Stimulated activated naive CD8-positive, alpha-beta T cell treated with anti-CD3 and anti-CD28 coated beads, Interleukin-15, amount 100 ng/mL, for 72 hours (primary cell): ENCODE data around the gene MAP3K1.

ENCODE experiments used
- ATAC-seq: fragments of 150-1000 bp; cut with Tn5 transposase; 2 replicates; pipeline ENCODE4 v1.10.0; 2021; ENCODE audit warnings: mild to moderate bottlenecking, moderate library complexity
- DNase-seq, 2 donors: peaks; one replicate each; pipeline ENCODE4 v3.0.0; 2021 to 2022
- H3K27ac Mint-ChIP-seq, 2 donors: one replicate each; pipeline ENCODE4 v1.8.0; 2022; ENCODE audit warnings: mild to moderate bottlenecking in 2 of 2, mixed read lengths in 2 of 2, moderate library complexity in 2 of 2
- H3K27me3 Mint-ChIP-seq: one replicate; pipeline ENCODE4 v1.8.0; 2022; ENCODE audit warnings: mixed read lengths
- H3K4me1 Mint-ChIP-seq: one replicate; pipeline ENCODE4 v1.8.0; 2022; ENCODE audit warnings: mild to moderate bottlenecking, mixed read lengths
- H3K4me3 Mint-ChIP-seq, 2 donors: one replicate each; pipeline ENCODE4 v1.8.0; 2022; ENCODE audit warnings: mild to moderate bottlenecking in 2 of 2, mixed read lengths in 2 of 2, moderate library complexity in 1 of 2
- H3K9me3 Mint-ChIP-seq, 2 donors: one replicate each; pipeline ENCODE4 v1.8.0; 2022; ENCODE audit warnings: mixed read lengths in 2 of 2

The MAP3K1 gene

GRCh38 chr5:56827049-56827448 is 11.7 kb downstream of the MAP3K1 start:
- Mint-ChIP-seq H3K4me1 (peaks cover 94% of the 10 kb centered on the region), H3K27ac (peak overlapping the region in 1 of 2 donors; percentile 63), H3K27me3 (no peaks in the 10 kb centered on the region), H3K9me3 (no peaks in the 10 kb centered on the region), H3K4me3 (peak overlapping the region in 1 of 2 donors; percentile 33)
- DNase-seq (no peak), ATAC-seq (peak; percentile 66)

- DNase-seq (no peak), ATAC-seq (no peak)
- peaks cover 94% of the 10 kb centered on the region for H3K4me1 Mint-ChIP-seq
- no peak overlapping the region for H3K4me3 Mint-ChIP-seq
- no peaks in the 10 kb centered on the region for H3K27me3 Mint-ChIP-seq
- H3K27ac Mint-ChIP-seq: no peak overlapping the region
- H3K9me3 Mint-ChIP-seq: no peaks in the 10 kb centered on the region
Observed at GRCh38 chr5:56827924-56828323, 12.6 kb downstream of the MAP3K1 start.

GRCh38 chr5:56829137-56829908 is 14.0 kb downstream of the MAP3K1 start:
- H3K4me1 Mint-ChIP-seq: peaks cover 96% of the 10 kb centered on the region
- DNase-seq: peak; percentile 42 to 59
- peak; percentile 90 for ATAC-seq

GRCh38 chr5:56831773-56832172 is 16.4 kb downstream of the MAP3K1 start:
- Mint-ChIP-seq H3K27me3 (no peaks in the 10 kb centered on the region), H3K9me3 (no peaks in the 10 kb centered on the region), H3K4me3 (peak overlapping the region in 1 of 2 donors; percentile 28), H3K4me1 (peaks cover 97% of the 10 kb centered on the region), H3K27ac (no peak overlapping the region)
- ATAC-seq (no peak), DNase-seq (no peak)

More at GRCh38 chr5:56829137-56829908, 14.0 kb downstream of the MAP3K1 start:
- peak overlapping the region; percentile 27 to 72 for H3K4me3 Mint-ChIP-seq
- H3K27ac Mint-ChIP-seq: peak overlapping the region; percentile 83 to 96
- no peaks in the 10 kb centered on the region for H3K9me3 Mint-ChIP-seq
- H3K27me3 Mint-ChIP-seq: no peaks in the 10 kb centered on the region

GRCh38 chr5:56833325-56833724 is 18.0 kb downstream of the MAP3K1 start:
- Mint-ChIP-seq H3K27me3 (no peaks in the 10 kb centered on the region), H3K4me3 (peak overlapping the region in 1 of 2 donors; percentile 54), H3K27ac (peak overlapping the region; percentile 13 to 42), H3K4me1 (peaks cover 97% of the 10 kb centered on the region), H3K9me3 (no peaks in the 10 kb centered on the region)
- ATAC-seq (no peak), DNase-seq (no peak)

- Mint-ChIP-seq H3K27ac (no peak overlapping the region), H3K4me1 (peaks cover 82% of the 10 kb centered on the region), H3K4me3 (no peak overlapping the region), H3K27me3 (no peaks in the 10 kb centered on the region), H3K9me3 (no peaks in the 10 kb centered on the region)
- ATAC-seq (no peak), DNase-seq (no peak)
Observed at GRCh38 chr5:56837381-56837780, 22.0 kb downstream of the MAP3K1 start.

- H3K4me3 Mint-ChIP-seq: no peak overlapping the region
- DNase-seq (no peak), ATAC-seq (no peak)
- H3K27me3 Mint-ChIP-seq: no peaks in the 10 kb centered on the region
- peaks cover 77% of the 10 kb centered on the region for H3K4me1 Mint-ChIP-seq
- no peaks in the 10 kb centered on the region for H3K9me3 Mint-ChIP-seq
- no peak overlapping the region for H3K27ac Mint-ChIP-seq
Observed at GRCh38 chr5:56837956-56838355, 22.6 kb downstream of the MAP3K1 start.

- H3K27me3 Mint-ChIP-seq: no peaks in the 10 kb centered on the region
- DNase-seq: no peak
- peak; percentile 64 for ATAC-seq
- H3K4me1 Mint-ChIP-seq: peaks cover 76% of the 10 kb centered on the region
- H3K27ac Mint-ChIP-seq: no peak overlapping the region
- H3K9me3 Mint-ChIP-seq: no peaks in the 10 kb centered on the region
- H3K4me3 Mint-ChIP-seq: peak overlapping the region; percentile 58 to 63
Observed at GRCh38 chr5:56838409-56839039, 23.2 kb downstream of the MAP3K1 start.

GRCh38 chr5:56839062-56839461 is 23.7 kb downstream of the MAP3K1 start:
- H3K4me1 Mint-ChIP-seq: peaks cover 75% of the 10 kb centered on the region
- no peaks in the 10 kb centered on the region for H3K9me3 Mint-ChIP-seq
- ATAC-seq (no peak), DNase-seq (no peak)
- H3K4me3 Mint-ChIP-seq: peak overlapping the region; percentile 58 to 63
- no peaks in the 10 kb centered on the region for H3K27me3 Mint-ChIP-seq
- no peak overlapping the region for H3K27ac Mint-ChIP-seq

GRCh38 chr5:56840597-56840996 is 25.2 kb downstream of the MAP3K1 start:
- Mint-ChIP-seq H3K4me3 (no peak overlapping the region), H3K9me3 (no peaks in the 10 kb centered on the region), H3K27ac (no peak overlapping the region), H3K4me1 (peaks cover 74% of the 10 kb centered on the region), H3K27me3 (no peaks in the 10 kb centered on the region)
- ATAC-seq (no peak), DNase-seq (no peak)

- Mint-ChIP-seq H3K27me3 (no peaks in the 10 kb centered on the region), H3K4me1 (peaks cover 85% of the 10 kb centered on the region), H3K27ac (no peak overlapping the region), H3K4me3 (no peak overlapping the region), H3K9me3 (no peaks in the 10 kb centered on the region)
- ATAC-seq (no peak), DNase-seq (no peak)
Observed at GRCh38 chr5:56845277-56845676, 29.9 kb downstream of the MAP3K1 start.

- no peak overlapping the region for H3K4me3 Mint-ChIP-seq
- ATAC-seq (no peak), DNase-seq (no peak)
- H3K9me3 Mint-ChIP-seq: no peaks in the 10 kb centered on the region
- H3K27ac Mint-ChIP-seq: no peak overlapping the region
- H3K4me1 Mint-ChIP-seq: peaks cover 82% of the 10 kb centered on the region
- no peaks in the 10 kb centered on the region for H3K27me3 Mint-ChIP-seq
Observed at GRCh38 chr5:56845904-56846480, 30.6 kb downstream of the MAP3K1 start.

GRCh38 chr5:56848206-56848605 is 32.9 kb downstream of the MAP3K1 start:
- Mint-ChIP-seq H3K27me3 (no peaks in the 10 kb centered on the region), H3K27ac (no peak overlapping the region), H3K9me3 (no peaks in the 10 kb centered on the region), H3K4me1 (peaks cover 83% of the 10 kb centered on the region), H3K4me3 (no peak overlapping the region)
- DNase-seq (no peak), ATAC-seq (no peak)

- Mint-ChIP-seq H3K27me3 (no peaks in the 10 kb centered on the region), H3K4me1 (peaks cover 83% of the 10 kb centered on the region), H3K27ac (peak overlapping the region in 1 of 2 donors; percentile 26), H3K4me3 (peak overlapping the region; percentile 27 to 55), H3K9me3 (no peaks in the 10 kb centered on the region)
- peak; percentile 42 for ATAC-seq
- DNase-seq: no peak
Observed at GRCh38 chr5:56849671-56850070, 34.3 kb downstream of the MAP3K1 start.

- ATAC-seq: no peak
- no peak overlapping the region for H3K4me3 Mint-ChIP-seq
- H3K27me3 Mint-ChIP-seq: no peaks in the 10 kb centered on the region
- DNase-seq: no peak
- no peaks in the 10 kb centered on the region for H3K9me3 Mint-ChIP-seq
- H3K27ac Mint-ChIP-seq: no peak overlapping the region
- H3K4me1 Mint-ChIP-seq: peaks cover 84% of the 10 kb centered on the region
Observed at GRCh38 chr5:56850423-56850822, 35.1 kb downstream of the MAP3K1 start.
